GM23338 (cell line): ENCODE results near the gene ZBTB49. TPM values are rescaled to one million over a fixed set of nuclear protein-coding genes. Genes with fewer than 3 reads are reported as not detected.

Experiments used
- ATAC-seq: fragments of 200-7000 bp; cut with Tn5 transposase; 3 replicates; pipeline ENCODE4 v1.9.1; 2020
- DNase-seq: peaks from one replicate; pipeline ENCODE4 v3.0.0-alpha.2; 2015; ENCODE audit warnings: low spot score
- H2AFZ ChIP-seq: fragments of 200-600 bp; sonication (generic); 2 replicates; pipeline ENCODE4 v1.8.0; 2016; ENCODE audit warnings: antibody characterized with exemption, mild to moderate bottlenecking, moderate library complexity
- H3F3A ChIP-seq: fragments of 200-600 bp; sonication (generic); replicated peaks from 2 replicates; pipeline ENCODE4 v1.8.0; 2017; ENCODE audit warnings: antibody characterized with exemption, mixed run types, low read depth
- H3K27ac ChIP-seq: fragments of 200-600 bp; sonication (generic); 2 replicates; pipeline ENCODE4 v1.6.1; 2016; ENCODE audit warnings: low read depth
- H3K27me3 ChIP-seq: fragments of 200-600 bp; sonication (generic); 2 replicates; pipeline ENCODE4 v1.8.0; 2016; ENCODE audit warnings: mild to moderate bottlenecking, mixed run types, moderate library complexity; ENCODE audit not compliant: insufficient read depth
- H3K36me3 ChIP-seq: fragments of 200-600 bp; sonication (generic); 2 replicates; pipeline ENCODE4 v1.8.0; 2016; ENCODE audit warnings: mild to moderate bottlenecking; ENCODE audit not compliant: insufficient read depth
- H3K4me1 ChIP-seq: fragments of 200-600 bp; sonication (generic); 2 replicates; pipeline ENCODE4 v1.8.0; 2016; ENCODE audit warnings: mild to moderate bottlenecking, moderate library complexity; ENCODE audit not compliant: insufficient read depth
- H3K4me2 ChIP-seq: fragments of 200-600 bp; sonication (generic); 2 replicates; pipeline ENCODE4 v1.7.1; 2017; ENCODE audit warnings: mixed run types
- H3K4me3 ChIP-seq: fragments of 200-600 bp; sonication (generic); 2 replicates; pipeline ENCODE4 v1.6.1; 2016; ENCODE audit warnings: mixed run types
- H3K79me2 ChIP-seq: fragments of 200-600 bp; sonication (generic); replicated peaks from 2 replicates; pipeline ENCODE4 v1.8.0; 2017; ENCODE audit warnings: mild to moderate bottlenecking; ENCODE audit not compliant: insufficient read depth
- H3K9me2 ChIP-seq: fragments of 200-600 bp; sonication (generic); 2 replicates; pipeline ENCODE4 v1.8.0; 2017; ENCODE audit not compliant: insufficient read depth
- H4K20me1 ChIP-seq: fragments of 200-600 bp; sonication (generic); replicated peaks from 2 replicates; pipeline ENCODE4 v1.8.0; 2017; ENCODE audit warnings: mild to moderate bottlenecking; ENCODE audit not compliant: insufficient read depth
- H3K27ac Mint-ChIP-seq: 2 replicates; pipeline ENCODE4 v1.8.0; 2020; ENCODE audit warnings: inconsistent platforms, mild to moderate bottlenecking, moderate library complexity, mixed read lengths
- H3K27me3 Mint-ChIP-seq: 3 replicates; pipeline ENCODE4 v1.8.0; 2022; ENCODE audit warnings: low read depth, mild to moderate bottlenecking, moderate library complexity, mixed read lengths, inconsistent platforms; ENCODE audit not compliant: insufficient read depth, poor library complexity
- H3K36me3 Mint-ChIP-seq: 3 replicates; pipeline ENCODE4 v1.8.0; 2021; ENCODE audit warnings: low read depth, mild to moderate bottlenecking, inconsistent platforms, moderate library complexity, mixed read lengths
- H3K4me1 Mint-ChIP-seq: 3 replicates; pipeline ENCODE4 v1.8.0; 2020; ENCODE audit warnings: mild to moderate bottlenecking, inconsistent platforms, mixed read lengths
- H3K4me3 Mint-ChIP-seq: 3 replicates; pipeline ENCODE4 v1.8.0; 2021; ENCODE audit warnings: moderate library complexity, mild to moderate bottlenecking, inconsistent platforms, mixed read lengths
- H3K9me3 Mint-ChIP-seq: 3 replicates; pipeline ENCODE4 v1.8.0; 2020; ENCODE audit warnings: moderate library complexity, mild to moderate bottlenecking, inconsistent platforms, mixed read lengths
- ETS1 ChIP-seq: IDR thresholded peaks from 2 replicates; pipeline ENCODE4 v1.6.1; 2016; ENCODE audit warnings: antibody characterized with exemption
- EZH2 ChIP-seq: fragments of 200-600 bp; sonication (generic); IDR thresholded peaks from one replicate; pipeline ENCODE4 v1.8.0; 2017; ENCODE audit warnings: antibody characterized with exemption, mild to moderate bottlenecking, low read depth; ENCODE audit not compliant: unreplicated experiment
- EZH2phosphoT487 ChIP-seq: fragments of 200-600 bp; sonication (generic); IDR thresholded peaks from one replicate; pipeline ENCODE4 v1.8.1; 2018; ENCODE audit warnings: antibody characterized with exemption; ENCODE audit not compliant: unreplicated experiment
- JUNB ChIP-seq: IDR thresholded peaks from one replicate; pipeline ENCODE4 v1.6.1; 2016; ENCODE audit warnings: antibody characterized with exemption; ENCODE audit not compliant: unreplicated experiment
- NANOG ChIP-seq: IDR thresholded peaks from 2 replicates; pipeline ENCODE4 v1.6.1; 2016; ENCODE audit warnings: antibody characterized with exemption, borderline replicate concordance
- POLR2AphosphoS5 ChIP-seq: IDR thresholded peaks from 2 replicates; pipeline ENCODE4 v1.6.1; 2016; ENCODE audit warnings: antibody characterized with exemption, low read depth
- REST ChIP-seq: IDR thresholded peaks from one replicate; pipeline ENCODE4 v1.6.1; 2018; ENCODE audit warnings: antibody characterized with exemption; ENCODE audit not compliant: unreplicated experiment
- STAT1 ChIP-seq: IDR thresholded peaks from one replicate; pipeline ENCODE4 v1.6.1; 2016; ENCODE audit warnings: antibody characterized with exemption; ENCODE audit not compliant: unreplicated experiment
- ZNF114 ChIP-seq: fragments of 250-450 bp; sonication (Bioruptor Pico); IDR thresholded peaks from 2 replicates; pipeline ENCODE4 v1.5.0; 2020; ENCODE audit warnings: mild to moderate bottlenecking, moderate library complexity
- ZNF331 ChIP-seq: fragments of 250-450 bp; sonication (Bioruptor Pico); IDR thresholded peaks from 2 replicates; pipeline ENCODE4 v1.5.0; 2020; ENCODE audit warnings: low read depth, mild to moderate bottlenecking, moderate library complexity
- polyA plus RNA-seq: library from polyadenylated mRNA; unstranded; fragments of >200 nt; fragmentation: Nextera tagmentation; extraction: Ambion mirVana; gene quantifications from 2 replicates; pipeline ENCODE4 v1.2.1, GENCODE V29; 2016
- total RNA-seq: library from RNA; depleted of rRNA; stranded (reverse); fragments of >200 nt; shearing (Covaris generic); gene quantifications from 2 replicates; pipeline ENCODE4 v1.2.3, GENCODE V29; 2014

ZBTB49 gene
- total and polyA plus RNA-seq, 2 experiments from 2014 or later, result 4.1 to 6.0 TPM

- TF ChIP-seq ETS1 (no peak), EZH2 (no peak), STAT1 (no peak), POLR2AphosphoS5 (no peak), REST (no peak), JUNB (no peak)
These were observed 6.3 kb downstream of the ZBTB49 start (continued) for GRCh38 chr4:4296283-4296846.

- Histone ChIP-seq H4K20me1 (peaks cover 13% of the 10 kb centered on the region), H3K79me2 (peaks cover 20% of the 10 kb centered on the region), H3F3A (no peaks in the 10 kb centered on the region; the same call in 1 of the 2 replicates), H3K36me3 (no peaks in the 10 kb centered on the region), H3K9me2 (no peaks in the 10 kb centered on the region), H3K27me3 (no peaks in the 10 kb centered on the region), H2AFZ (no peak overlapping the region), H3K4me2 (no peak overlapping the region), H3K4me3 (no peak overlapping the region), H3K4me1 (no peaks in the 10 kb centered on the region), H3K27ac (no peak overlapping the region)
- Mint-ChIP-seq H3K9me3 (no peaks in the 10 kb centered on the region; the same call in 2 of the 3 replicates), H3K27ac (no peak overlapping the region; the same call in 1 of the 2 replicates), H3K36me3 (peaks cover 17% of the 10 kb centered on the region), H3K27me3 (peaks cover 2% of the 10 kb centered on the region), H3K4me1 (no peaks in the 10 kb centered on the region), H3K4me3 (no peak overlapping the region)
- no peak for ATAC-seq
- TF ChIP-seq ZNF331 (CRISPR knock-in tag), result no peak
- DNase-seq, result no peak
These were observed 9.0 kb downstream of the ZBTB49 start for GRCh38 chr4:4299006-4299405.

- H3K36me3 ChIP-seq, result no peaks in the 10 kb centered on the region
- H2AFZ ChIP-seq, result no peak overlapping the region
- no peaks in the 10 kb centered on the region for H3K4me1 Mint-ChIP-seq
- no peak overlapping the region for H3K4me2 ChIP-seq
- H4K20me1 ChIP-seq, result peaks cover 10% of the 10 kb centered on the region
- H3K79me2 ChIP-seq, result no peaks in the 10 kb centered on the region; the same call in 1 of the 2 replicates
- no peaks in the 10 kb centered on the region; the same call in 1 of the 2 replicates for H3F3A ChIP-seq
- DNase-seq (no peak), ATAC-seq (no peak)
- H3K27me3 ChIP-seq, result no peaks in the 10 kb centered on the region
- H3K36me3 Mint-ChIP-seq, result peaks cover 12% of the 10 kb centered on the region; the same call in 2 of the 3 replicates
- H3K4me3 ChIP-seq, result no peak overlapping the region
- H3K27ac ChIP-seq, result no peak overlapping the region
- H3K9me2 ChIP-seq, result no peaks in the 10 kb centered on the region
- TF ChIP-seq ZNF114 (CRISPR knock-in tag) (no peak), NANOG (no peak), EZH2phosphoT487 (no peak)
- no peak overlapping the region for H3K27ac Mint-ChIP-seq
- no peaks in the 10 kb centered on the region for H3K27me3 Mint-ChIP-seq
- no peak overlapping the region for H3K4me3 Mint-ChIP-seq
- H3K4me1 ChIP-seq, result no peaks in the 10 kb centered on the region
- no peaks in the 10 kb centered on the region for H3K9me3 Mint-ChIP-seq
These were observed 11.9 kb downstream of the ZBTB49 start for GRCh38 chr4:4302001-4302400.
